NOMO-1 treated with DMSO at 0.1 percent for 48 hours (cell line): ENCODE measurements around the gene CSNK1G2.

Experiments
- DNase-seq: peaks from one replicate; lab custom pipeline; 2025; ENCODE audit not compliant: unreplicated experiment; lab: John Stamatoyannopoulos, UW

Gene CSNK1G2

GRCh38 chr19:1943661-1944087 is 2.7 kb downstream of the CSNK1G2 start:
- no peak for DNase-seq

- DNase-seq: peak; percentile 7
Observed at GRCh38 chr19:1944088-1944915, 3.3 kb downstream of the CSNK1G2 start.

- no peak for DNase-seq
Observed at GRCh38 chr19:1944916-1945561, 4.1 kb downstream of the CSNK1G2 start.

- no peak for DNase-seq
Observed at GRCh38 chr19:1945899-1946298, 4.9 kb downstream of the CSNK1G2 start.

- DNase-seq: no peak
Observed at GRCh38 chr19:1947651-1948209, 6.8 kb downstream of the CSNK1G2 start.

GRCh38 chr19:1949304-1950101 is 8.5 kb downstream of the CSNK1G2 start:
- no peak for DNase-seq

GRCh38 chr19:1950640-1951039 is 9.7 kb downstream of the CSNK1G2 start:
- no peak for DNase-seq

GRCh38 chr19:1952635-1953034 is 11.7 kb downstream of the CSNK1G2 start:
- DNase-seq: no peak

GRCh38 chr19:1953037-1953436 is 12.1 kb downstream of the CSNK1G2 start:
- DNase-seq: no peak

- DNase-seq: no peak
Observed at GRCh38 chr19:1953441-1954094, 12.6 kb downstream of the CSNK1G2 start.

GRCh38 chr19:1954532-1954933 is 13.6 kb downstream of the CSNK1G2 start:
- DNase-seq: no peak

GRCh38 chr19:1955171-1956121 is 14.5 kb downstream of the CSNK1G2 start:
- DNase-seq: no peak

- DNase-seq: no peak
Observed at GRCh38 chr19:1956122-1956494, 15.1 kb downstream of the CSNK1G2 start.

- DNase-seq: no peak
Observed at GRCh38 chr19:1956868-1957492, 16.0 kb downstream of the CSNK1G2 start.

- DNase-seq: no peak
Observed at GRCh38 chr19:1957562-1958248, 16.7 kb downstream of the CSNK1G2 start.

GRCh38 chr19:1959928-1960589 is 19.1 kb downstream of the CSNK1G2 start:
- no peak for DNase-seq

GRCh38 chr19:1961000-1961883 is 20.3 kb downstream of the CSNK1G2 start:
- DNase-seq: no peak
